ENCODE results near the gene BANK1. TPM values are rescaled to one million over a fixed set of nuclear protein-coding genes. Genes with fewer than 3 reads are reported as not detected.

The BANK1 gene
- total RNA-seq, 1 experiment from 2014 or later, result 3.3 TPM

GRCh38 chr4:101931619-101932018, 141.1 kb downstream of the BANK1 start:
- in situ Hi-C loops (cut with HindIII; ENCODE audit: low pct_unique_long_range_greater_than_20kb, low sequenced_read_pairs), result no loop called here
- POLR2A ChIA-PET, result no interaction called here

GRCh38 chr4:101933855-101934254, 143.3 kb downstream of the BANK1 start:
- H3K9me3 ChIP-seq (ENCODE audit: control insufficient read depth, insufficient read depth, low read depth, low read length), result no peaks in the 10 kb centered on the region
- no peak overlapping the region for H3K27ac ChIP-seq (ENCODE audit: low read length)
- TF ChIP-seq POLR2AphosphoS5 (IDR thresholded peaks at IDR 0.05; ENCODE audit: low read depth, low read length), result no peak
- TF ChIP-seq SIN3A (IDR thresholded peaks at IDR 0.05; ENCODE audit: borderline replicate concordance, insufficient read depth, low read depth, low read length), result no peak
- no peak for TF ChIP-seq CTCF (IDR thresholded peaks at IDR 0.05)
- no peak for TF ChIP-seq REST (IDR thresholded peaks at IDR 0.05; ENCODE audit: insufficient read depth in 1 of 2, low read depth in 2 of 2, low read length in 1 of 2)
- TF ChIP-seq TCF7L2 (IDR thresholded peaks at IDR 0.05; ENCODE audit: low read depth, low read length), result no peak
- ATAC-seq (no peak), DNase-seq (ENCODE audit: low read depth, low spot score) (no peak)
- no TSS peak for BruUV-seq (replicated peaks)
- H3K27me3 ChIP-seq (ENCODE audit: control insufficient read depth, insufficient read depth, low read length), result no peaks in the 10 kb centered on the region
- ChIA-PET POLR2A (no interaction called here), CTCF (interaction anchor here (0.6 kb wide), 1 partner anchor 44 kb away, joined by 5 read pairs; no protein-coding TSS in a partner anchor)
- H3K4me3 ChIP-seq (ENCODE audit: low read depth in 2 of 2, low read length in 2 of 2), result no peak overlapping the region
- H3K36me3 ChIP-seq (ENCODE audit: control insufficient read depth, insufficient read depth, low read length), result no peaks in the 10 kb centered on the region
- H3K4me1 ChIP-seq (ENCODE audit: control insufficient read depth, insufficient read depth, low read length), result no peaks in the 10 kb centered on the region
- intact Hi-C loops (cut with micrococcal nuclease; ENCODE audit: unreplicated experiment) (no loop called here), in situ Hi-C loops (cut with HindIII; ENCODE audit: low pct_unique_long_range_greater_than_20kb, low sequenced_read_pairs) (no loop called here)

More at GRCh38 chr4:101931619-101932018, 141.1 kb downstream of the BANK1 start:
- no peak overlapping the region for H3K27ac ChIP-seq (ENCODE audit: low read length)
- no peaks in the 10 kb centered on the region for H3K9me3 ChIP-seq (ENCODE audit: control insufficient read depth, insufficient read depth, low read depth, low read length)
- no peak for TF ChIP-seq POLR2AphosphoS5 (IDR thresholded peaks at IDR 0.05; ENCODE audit: low read depth, low read length)
- no peak for TF ChIP-seq REST (IDR thresholded peaks at IDR 0.05; ENCODE audit: insufficient read depth in 1 of 2, low read depth in 2 of 2, low read length in 1 of 2)
- no peak for TF ChIP-seq CTCF (IDR thresholded peaks at IDR 0.05)
- no peak for TF ChIP-seq TCF7L2 (IDR thresholded peaks at IDR 0.05; ENCODE audit: low read depth, low read length)
- no peak for TF ChIP-seq SIN3A (IDR thresholded peaks at IDR 0.05; ENCODE audit: borderline replicate concordance, insufficient read depth, low read depth, low read length)
- no peaks in the 10 kb centered on the region for H3K36me3 ChIP-seq (ENCODE audit: control insufficient read depth, insufficient read depth, low read length)
- no peaks in the 10 kb centered on the region for H3K27me3 ChIP-seq (ENCODE audit: control insufficient read depth, insufficient read depth, low read length)
- no TSS peak for BruUV-seq (replicated peaks)
- DNase-seq (ENCODE audit: low read depth, low spot score) (no peak), ATAC-seq (no peak)
- no peak overlapping the region for H3K4me3 ChIP-seq (ENCODE audit: low read depth in 2 of 2, low read length in 2 of 2)
- no peaks in the 10 kb centered on the region for H3K4me1 ChIP-seq (ENCODE audit: control insufficient read depth, insufficient read depth, low read length)
- CTCF ChIA-PET, result no interaction called here
- intact Hi-C loops (cut with micrococcal nuclease; ENCODE audit: unreplicated experiment), result no loop called here

Measured in Panc1 (cell line).